Fibroblast of lung (primary cell): ENCODE data around the gene CFAP410. TPM values are rescaled to one million over a fixed set of nuclear protein-coding genes. Genes with fewer than 3 reads are reported as not detected.

Experiments
- DNase-seq, 2 donors: peaks; one replicate each; pipeline versions ENCODE4 v3.0.0 to v3.0.0-alpha.2; 2010; ENCODE audit warnings: low read depth in 2 of 2
- H2AFZ ChIP-seq: 2 replicates; pipeline ENCODE4 v1.5.1; 2012; ENCODE audit warnings: low read length, control low read depth, inconsistent platforms
- H3K27ac ChIP-seq: 2 replicates; pipeline ENCODE4 v1.5.1; 2011; ENCODE audit warnings: low read length, control low read depth; ENCODE audit not compliant: insufficient read depth
- H3K27me3 ChIP-seq: 2 replicates; pipeline ENCODE4 v1.5.1; 2011; ENCODE audit warnings: mild to moderate bottlenecking, low read length; ENCODE audit not compliant: control insufficient read depth, insufficient read depth
- H3K36me3 ChIP-seq: 2 replicates; pipeline ENCODE4 v1.5.1; 2011; ENCODE audit warnings: low read length; ENCODE audit not compliant: control insufficient read depth, insufficient read depth
- H3K4me1 ChIP-seq: 2 replicates; pipeline ENCODE4 v1.5.1; 2011; ENCODE audit warnings: low read length; ENCODE audit not compliant: control insufficient read depth, insufficient read depth; ENCODE audit errors: extremely low read depth
- H3K4me2 ChIP-seq: 2 replicates; pipeline ENCODE4 v1.5.1; 2011; ENCODE audit warnings: low read length, control low read depth; ENCODE audit not compliant: insufficient read depth; ENCODE audit errors: extremely low read depth
- H3K4me3 ChIP-seq, 4 experiments: fragments of 200-600 bp in 1 of 4; sonication (generic) in 1 of 4; replicated peaks in 1 of 4; 2 replicates each; pipeline ENCODE4 v1.5.1; 2011 to 2016; ENCODE audit warnings: low read length in 4 of 4, low read depth in 3 of 4, mild to moderate bottlenecking in 3 of 4, control low read depth in 2 of 4, inconsistent platforms in 1 of 4, mixed read lengths in 1 of 4; ENCODE audit not compliant: insufficient read depth in 1 of 4; ENCODE audit errors: control extremely low read depth in 1 of 4
- H3K79me2 ChIP-seq: 2 replicates; pipeline ENCODE4 v1.5.1; 2012; ENCODE audit warnings: mild to moderate bottlenecking, low read length, inconsistent platforms; ENCODE audit not compliant: control insufficient read depth, insufficient read depth
- H3K9ac ChIP-seq: 2 replicates; pipeline ENCODE4 v1.5.1; 2011; ENCODE audit warnings: mild to moderate bottlenecking, low read length, control low read depth; ENCODE audit not compliant: insufficient read depth
- H3K9me3 ChIP-seq: 2 replicates; pipeline ENCODE4 v1.5.1; 2012; ENCODE audit warnings: low read depth, low read length; ENCODE audit not compliant: control insufficient read depth, insufficient read depth
- H4K20me1 ChIP-seq: 2 replicates; pipeline ENCODE4 v1.5.1; 2011; ENCODE audit warnings: low read length; ENCODE audit not compliant: control insufficient read depth, insufficient read depth; ENCODE audit errors: extremely low read depth
- CTCF ChIP-seq, 2 donors: IDR thresholded peaks in 1 of 2; conservative IDR thresholded peaks in 1 of 2; 1 replicate in 1 of 2; 2 replicates in 1 of 2; pipeline ENCODE4 v1.5.1; 2011 to 2012; ENCODE audit warnings: low read length in 2 of 2, control low read depth in 1 of 2, inconsistent platforms in 1 of 2, low read depth in 1 of 2, mild to moderate bottlenecking in 1 of 2
- EZH2 ChIP-seq: IDR thresholded peaks from 2 replicates; pipeline ENCODE4 v1.5.1; 2012; ENCODE audit warnings: low read length, control low read depth, mild to moderate bottlenecking; ENCODE audit errors: missing control alignments
- polyA minus RNA-seq: library from RNA; depleted of rRNA, polyadenylated mRNA; stranded (reverse); fragments of >200 nt; gene quantifications from 2 replicates; pipeline ENCODE4 v1.2.3, GENCODE V29; 2011; ENCODE audit warnings: low replicate concordance
- polyA plus RNA-seq, 2 donors: library from polyadenylated mRNA; depleted of rRNA in 1 of 2; stranded (reverse) in 1 of 2; unstranded in 1 of 2; fragments of >200 nt; gene quantifications; 2 replicates each; pipeline ENCODE4 v1.2.1, GENCODE V29; 2011 to 2012; ENCODE audit warnings: missing spikeins in 1 of 2
- total RNA-seq: library from RNA; depleted of rRNA; stranded (reverse); fragments of >200 nt; gene quantifications from 2 replicates; pipeline ENCODE4 v1.2.1, GENCODE V29; 2014

Gene CFAP410
- total RNA-seq, result 6.9 and 7.1 TPM in 2 replicates
- polyA plus RNA-seq, result 2.3 and 4.9 TPM in 2 replicates
- polyA plus RNA-seq (2012), result 11.7 and 14.0 TPM in 2 replicates
- 1.5 and 3.1 TPM in 2 replicates for polyA minus RNA-seq

DNA sequence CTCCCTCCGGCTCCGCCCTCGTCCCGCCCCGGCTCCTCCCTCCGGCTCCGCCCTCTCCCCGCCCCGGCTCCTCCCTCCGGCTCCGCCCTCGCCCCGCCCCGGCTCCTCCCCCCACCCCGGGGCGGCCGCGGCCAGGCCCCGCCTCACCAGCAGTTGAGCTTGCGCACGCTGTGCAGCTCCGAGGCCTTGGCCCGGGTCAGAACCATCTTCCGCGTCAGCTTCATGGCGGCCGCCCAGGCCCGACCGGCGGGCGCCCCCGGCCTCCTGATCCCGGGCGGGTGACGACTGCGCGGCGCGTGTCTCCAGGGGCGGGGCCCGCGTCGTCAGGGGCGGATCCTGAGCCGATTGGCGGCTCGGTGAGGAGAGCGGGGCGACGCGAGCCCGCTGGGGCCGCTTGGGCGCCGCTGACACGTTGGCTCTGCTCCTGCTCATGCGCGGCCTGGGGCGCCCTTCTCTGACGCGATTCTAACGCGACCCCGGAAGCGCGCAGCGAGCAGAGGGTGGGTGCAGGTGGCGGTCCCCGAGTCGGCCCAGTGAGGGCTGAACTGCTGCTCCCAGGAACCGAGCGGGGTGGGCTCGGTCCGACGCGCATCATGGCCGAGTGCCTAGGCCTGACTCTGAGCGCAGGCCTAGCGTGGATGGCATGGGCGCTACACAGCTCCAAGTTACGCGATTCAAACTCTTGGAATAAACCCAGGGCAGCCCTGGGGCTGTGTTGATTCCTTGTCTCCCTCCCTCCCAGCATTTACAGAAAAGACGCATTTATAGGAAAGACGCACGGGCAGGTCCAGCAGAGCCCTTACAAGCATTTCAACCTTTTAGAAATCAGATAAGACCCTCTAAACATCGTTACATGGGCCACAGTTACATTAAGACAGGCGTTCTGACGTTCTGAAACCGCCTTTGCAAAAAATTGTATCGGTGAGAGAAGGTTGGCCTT lies at the start of gene CFAP410:
TSS of gene CFAP410 (minus strand) at position 420 of the 940 bp plus-strand sequence. CDS start at position 224, 196 bp downstream.
- Histone ChIP-seq H3K27me3 (no peaks in the 10 kb centered on the region), H3K4me3 (peak within 1 kb of the TSS; percentile 88 to 98 (median 92)), H3K9ac (peak within 1 kb of the TSS; percentile 95), H3K4me2 (peak within 1 kb of the TSS; percentile 100), H3K27ac (peak within 1 kb of the TSS; percentile 97), H3K36me3 (peaks cover 2% of the 10 kb centered on the region), H4K20me1 (no peaks in the 10 kb centered on the region), H3K4me1 (peaks cover 9% of the 10 kb centered on the region), H3K9me3 (no peaks in the 10 kb centered on the region), H2AFZ (peak within 1 kb of the TSS; percentile 48), H3K79me2 (no peaks in the 10 kb centered on the region)
- TF ChIP-seq EZH2, result no peak
- no peak for TF ChIP-seq CTCF (conservative IDR thresholded peaks at IDR 0.05 in 1 of 2, IDR thresholded peaks at IDR 0.05 in 1 of 2; ENCODE audit: low read depth in 1 of 2, low read length in 2 of 2)
- DNase-seq, result peak; percentile 92 to 94

DNA sequence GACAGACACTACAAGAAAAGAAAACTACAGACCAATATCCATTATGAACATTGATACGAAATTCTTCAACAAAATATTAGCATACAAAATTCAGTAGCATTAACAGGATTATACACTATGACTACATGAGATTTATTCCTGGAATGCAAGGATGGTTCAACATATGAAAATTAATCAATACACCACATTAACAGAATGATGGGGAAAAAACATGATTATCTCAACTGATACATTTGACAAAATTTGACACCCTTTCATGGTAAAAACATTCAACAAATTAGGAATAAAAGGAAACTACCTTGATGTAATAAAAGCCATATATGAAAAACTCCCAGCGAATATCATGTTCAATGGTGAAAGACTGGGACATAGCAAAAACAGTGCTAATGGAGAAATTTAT lies 45.8 kb upstream of the CFAP410 start:
- TF ChIP-seq CTCF (conservative IDR thresholded peaks at IDR 0.05 in 1 of 2, IDR thresholded peaks at IDR 0.05 in 1 of 2; ENCODE audit: low read depth in 1 of 2, low read length in 2 of 2) (no peak), EZH2 (no peak)
- Histone ChIP-seq H3K36me3 (no peaks in the 10 kb centered on the region), H3K27ac (no peak overlapping the region), H4K20me1 (no peaks in the 10 kb centered on the region), H2AFZ (no peak overlapping the region), H3K4me1 (no peaks in the 10 kb centered on the region), H3K4me3 (no peak overlapping the region), H3K4me2 (no peak overlapping the region), H3K9me3 (no peaks in the 10 kb centered on the region), H3K9ac (no peak overlapping the region), H3K79me2 (no peaks in the 10 kb centered on the region), H3K27me3 (no peaks in the 10 kb centered on the region)
- DNase-seq, result no peak

DNA sequence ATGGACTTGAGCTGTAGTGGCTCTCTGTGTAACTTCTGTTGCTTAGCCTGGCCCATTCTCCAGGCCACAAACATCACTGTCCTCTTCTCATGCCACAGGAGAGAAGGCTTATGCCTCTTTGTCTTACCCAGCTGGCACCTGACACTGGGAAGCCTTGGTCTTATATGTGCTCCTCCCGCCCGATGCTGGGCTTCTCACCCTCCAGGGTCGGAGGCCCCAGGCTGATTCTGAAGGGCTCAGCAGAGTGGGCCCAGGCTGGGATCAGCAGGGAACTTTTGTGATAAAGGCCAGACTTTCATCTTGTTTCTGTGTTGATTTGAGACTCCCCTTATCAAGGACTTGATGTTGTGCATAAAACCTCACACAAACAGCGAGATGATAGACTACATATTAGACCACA lies 44.0 kb upstream of the CFAP410 start:
- no peak overlapping the region for H3K27ac ChIP-seq
- H3K4me3 ChIP-seq, result no peak overlapping the region
- DNase-seq, result no peak
- no peaks in the 10 kb centered on the region for H3K27me3 ChIP-seq
- no peak overlapping the region for H3K9ac ChIP-seq
- no peaks in the 10 kb centered on the region for H4K20me1 ChIP-seq
- TF ChIP-seq CTCF (conservative IDR thresholded peaks at IDR 0.05 in 1 of 2, IDR thresholded peaks at IDR 0.05 in 1 of 2; ENCODE audit: low read depth in 1 of 2, low read length in 2 of 2), result no peak
- TF ChIP-seq EZH2, result no peak
- no peaks in the 10 kb centered on the region for H3K36me3 ChIP-seq
- H3K4me2 ChIP-seq, result no peak overlapping the region
- H3K4me1 ChIP-seq, result no peaks in the 10 kb centered on the region
- no peaks in the 10 kb centered on the region for H3K9me3 ChIP-seq
- H2AFZ ChIP-seq, result no peak overlapping the region
- no peaks in the 10 kb centered on the region for H3K79me2 ChIP-seq
